SK-N-MC (cell line): Measurements from ENCODE around the gene KCTD10.

Source experiments
- DNase-seq: peaks from one replicate; pipeline ENCODE4 v3.0.0-alpha.2; 2011; ENCODE audit warnings: low read depth, low spot score
- H3K27ac ChIP-seq: fragments of 200-600 bp; sonication (generic); 2 replicates; pipeline ENCODE4 v1.5.1; 2016; ENCODE audit warnings: mixed run types
- H3K36me3 ChIP-seq: fragments of 200-600 bp; sonication (generic); 2 replicates; pipeline ENCODE4 v1.6.1; 2017; ENCODE audit warnings: antibody characterized with exemption, low read length, mixed read lengths; ENCODE audit not compliant: insufficient read depth
- H3K4me3 ChIP-seq: fragments of 200-600 bp; sonication (generic); 2 replicates; pipeline ENCODE4 v1.5.1; 2016
- H3K9ac ChIP-seq: fragments of 200-600 bp; sonication (generic); 2 replicates; pipeline ENCODE4 v1.8.0; 2017; ENCODE audit warnings: mixed run types, mixed read lengths; ENCODE audit not compliant: insufficient read length
- H3K9me3 ChIP-seq: fragments of 200-600 bp; sonication (generic); 2 replicates; pipeline ENCODE4 v1.6.1; 2017; ENCODE audit warnings: low read depth, mild to moderate bottlenecking, antibody characterized with exemption, low read length, moderate library complexity, mixed read lengths
- EZH2 ChIP-seq: fragments of 200-600 bp; sonication (generic); IDR thresholded peaks from one replicate; pipeline ENCODE4 v1.6.1; 2017; ENCODE audit warnings: antibody characterized with exemption
- FOXP2 ChIP-seq: optimal IDR thresholded peaks from 2 replicates; pipeline ENCODE3; 2011; ENCODE audit warnings: mild to moderate bottlenecking, moderate library complexity; ENCODE audit not compliant: insufficient read depth; ENCODE audit errors: extremely low read length, control extremely low read depth
- POLR2AphosphoS5 ChIP-seq: IDR thresholded peaks from 2 replicates; pipeline ENCODE4 v1.6.1; 2012; ENCODE audit warnings: mild to moderate bottlenecking, low read depth, low read length, borderline replicate concordance

KCTD10 gene

GRCh38 chr12:109517619-109518018, 40.5 kb upstream of the KCTD10 start:
- no peak overlapping the region for H3K4me3 ChIP-seq
- H3K9ac ChIP-seq, result no peak overlapping the region
- H3K9me3 ChIP-seq, result no peaks in the 10 kb centered on the region
- H3K27ac ChIP-seq, result no peak overlapping the region
- TF ChIP-seq FOXP2 (no peak), POLR2AphosphoS5 (no peak), EZH2 (no peak)
- DNase-seq, result no peak
- peaks cover 31% of the 10 kb centered on the region for H3K36me3 ChIP-seq

- Histone ChIP-seq H3K9me3 (no peaks in the 10 kb centered on the region), H3K27ac (no peak overlapping the region), H3K9ac (no peak overlapping the region), H3K36me3 (peaks cover 35% of the 10 kb centered on the region), H3K4me3 (no peak overlapping the region)
- TF ChIP-seq FOXP2, result no peak
- no peak for TF ChIP-seq EZH2
- TF ChIP-seq POLR2AphosphoS5, result no peak
- DNase-seq, result no peak
Observed at GRCh38 chr12:109513977-109514376, 36.9 kb upstream of the KCTD10 start.

- Histone ChIP-seq H3K27ac (peak overlapping the region; percentile 55; the same call in 1 of the 2 replicates), H3K9ac (no peak overlapping the region), H3K9me3 (no peaks in the 10 kb centered on the region), H3K36me3 (peaks cover 41% of the 10 kb centered on the region; the same call in 1 of the 2 replicates), H3K4me3 (peak overlapping the region; percentile 31; the same call in 1 of the 2 replicates)
- DNase-seq, result no peak
- TF ChIP-seq FOXP2, result no peak
- TF ChIP-seq EZH2, result no peak
- no peak for TF ChIP-seq POLR2AphosphoS5
Observed at GRCh38 chr12:109513051-109513450, 36.0 kb upstream of the KCTD10 start.

- H3K36me3 ChIP-seq, result peaks cover 41% of the 10 kb centered on the region; the same call in 1 of the 2 replicates
- H3K27ac ChIP-seq, result peak overlapping the region; percentile 55; the same call in 1 of the 2 replicates
- no peak overlapping the region for H3K9ac ChIP-seq
- peak overlapping the region; percentile 31; the same call in 1 of the 2 replicates for H3K4me3 ChIP-seq
- H3K9me3 ChIP-seq, result no peaks in the 10 kb centered on the region
- peak; percentile 24 for DNase-seq
- TF ChIP-seq FOXP2 (no peak), POLR2AphosphoS5 (no peak), EZH2 (no peak)
Observed at GRCh38 chr12:109512608-109513007, 35.5 kb upstream of the KCTD10 start.

- peaks cover 48% of the 10 kb centered on the region for H3K36me3 ChIP-seq
- no peak for TF ChIP-seq POLR2AphosphoS5
- no peak for TF ChIP-seq EZH2
- no peak for TF ChIP-seq FOXP2
- no peak overlapping the region for H3K4me3 ChIP-seq
- DNase-seq, result no peak
- H3K9me3 ChIP-seq, result no peaks in the 10 kb centered on the region
- no peak overlapping the region for H3K9ac ChIP-seq
- H3K27ac ChIP-seq, result no peak overlapping the region
Observed at GRCh38 chr12:109510196-109510595, 33.1 kb upstream of the KCTD10 start.

GRCh38 chr12:109504068-109504467, 27.0 kb upstream of the KCTD10 start:
- Histone ChIP-seq H3K4me3 (no peak overlapping the region), H3K9ac (no peak overlapping the region), H3K36me3 (peaks cover 47% of the 10 kb centered on the region), H3K27ac (no peak overlapping the region), H3K9me3 (no peaks in the 10 kb centered on the region)
- DNase-seq, result no peak
- no peak for TF ChIP-seq POLR2AphosphoS5
- TF ChIP-seq FOXP2, result no peak
- TF ChIP-seq EZH2, result no peak

GRCh38 chr12:109503611-109504010, 26.5 kb upstream of the KCTD10 start:
- peaks cover 45% of the 10 kb centered on the region for H3K36me3 ChIP-seq
- H3K27ac ChIP-seq, result no peak overlapping the region
- no peak overlapping the region for H3K9ac ChIP-seq

GRCh38 chr12:109502332-109502731, 25.2 kb upstream of the KCTD10 start:
- peaks cover 46% of the 10 kb centered on the region for H3K36me3 ChIP-seq
- no peak overlapping the region for H3K9ac ChIP-seq
- no peaks in the 10 kb centered on the region for H3K9me3 ChIP-seq
- TF ChIP-seq POLR2AphosphoS5, result no peak
- no peak for TF ChIP-seq FOXP2
- H3K27ac ChIP-seq, result no peak overlapping the region
- no peak overlapping the region for H3K4me3 ChIP-seq
- DNase-seq, result no peak

More at GRCh38 chr12:109503611-109504010, 26.5 kb upstream of the KCTD10 start:
- no peak for DNase-seq
- H3K9me3 ChIP-seq, result no peaks in the 10 kb centered on the region
- H3K4me3 ChIP-seq, result no peak overlapping the region
- no peak for TF ChIP-seq FOXP2
- no peak for TF ChIP-seq EZH2
- no peak for TF ChIP-seq POLR2AphosphoS5

GRCh38 chr12:109501299-109501698, 24.2 kb upstream of the KCTD10 start:
- H3K4me3 ChIP-seq, result no peak overlapping the region
- TF ChIP-seq EZH2 (no peak), FOXP2 (no peak), POLR2AphosphoS5 (no peak)
- peaks cover 43% of the 10 kb centered on the region for H3K36me3 ChIP-seq
- no peak overlapping the region for H3K27ac ChIP-seq
- DNase-seq, result no peak
- no peaks in the 10 kb centered on the region for H3K9me3 ChIP-seq
- no peak overlapping the region for H3K9ac ChIP-seq
